HepG2 (cell line): ENCODE measurements around the gene CDC42EP5.

Source experiments
- CHCHD3 ChIP-seq: sonication (generic); formaldehyde crosslinking; IDR thresholded peaks from 2 replicates; pipeline ENCODE4 v1.8.0; 2022; ENCODE audit warnings: mild to moderate bottlenecking, missing genetic modification reagents, moderate library complexity
- HNRNPL ChIP-seq: fragments of 200-400 bp; formaldehyde crosslinking; IDR thresholded peaks from 2 replicates; pipeline ENCODE4 v1.6.1; 2017; ENCODE audit warnings: mild to moderate bottlenecking, low read depth, low read length
- IRF9 ChIP-seq: sonication (generic); formaldehyde crosslinking; IDR thresholded peaks from 2 replicates; pipeline ENCODE4 v1.8.0; 2022; ENCODE audit warnings: missing genetic modification reagents, mild to moderate bottlenecking, borderline replicate concordance
- JUND ChIP-seq: sonication (generic); formaldehyde crosslinking; IDR thresholded peaks from 2 replicates; pipeline ENCODE4 v1.8.0; 2022; ENCODE audit warnings: mild to moderate bottlenecking, missing genetic modification reagents
- MAX ChIP-seq: IDR thresholded peaks from 2 replicates; pipeline ENCODE4 v1.6.1; 2012; ENCODE audit warnings: inconsistent platforms
- PITX1 ChIP-seq: sonication (generic); formaldehyde crosslinking; IDR thresholded peaks from 2 replicates; pipeline ENCODE4 v1.5.1; 2020; ENCODE audit warnings: mild to moderate bottlenecking, missing genetic modification reagents
- POLR2AphosphoS5 ChIP-seq: IDR thresholded peaks from 2 replicates; pipeline ENCODE4 v1.6.1; 2012; ENCODE audit warnings: low read depth, low read length
- ZMYM3 ChIP-seq: sonication (generic); formaldehyde crosslinking; IDR thresholded peaks from 2 replicates; pipeline ENCODE4 v1.5.1; 2020; ENCODE audit warnings: mild to moderate bottlenecking, missing genetic modification reagents
- ZNF558 ChIP-seq: sonication (generic); formaldehyde crosslinking; IDR thresholded peaks from 2 replicates; pipeline ENCODE4 v1.9.0; 2022; ENCODE audit warnings: mild to moderate bottlenecking, missing genetic modification reagents, borderline replicate concordance
- TF ChIP-seq, protein P1 (sequence below): sonication (generic); formaldehyde crosslinking; IDR thresholded peaks from 2 replicates; pipeline ENCODE4 v1.8.1; 2023; ENCODE audit warnings: mild to moderate bottlenecking, missing genetic modification reagents, borderline replicate concordance
- TF ChIP-seq, protein P2 (sequence below): sonication (generic); formaldehyde crosslinking; IDR thresholded peaks from 2 replicates; pipeline ENCODE4 v1.5.0; 2020; ENCODE audit warnings: mild to moderate bottlenecking, missing genetic modification reagents, moderate library complexity
- TF ChIP-seq, protein P3 (sequence below): IDR thresholded peaks from 2 replicates; pipeline ENCODE4 v1.6.1; 2016; ENCODE audit warnings: mild to moderate bottlenecking, missing biosample characterization, missing genetic modification reagents
- TF ChIP-seq, protein P4 (sequence below): sonication (generic); formaldehyde crosslinking; conservative IDR thresholded peaks from 2 replicates; pipeline ENCODE4 v1.8.1; 2023; ENCODE audit warnings: missing genetic modification reagents

GRCh38 chr19:54434873-54435214, 38.3 kb downstream of the CDC42EP5 start:
- no peak for TF ChIP-seq PITX1 (CRISPR knock-in tag)
- no peak for TF ChIP-seq ZNF558
- no peak for TF ChIP-seq ZMYM3 (CRISPR knock-in tag)
- no peak for TF ChIP-seq HNRNPL
- TF ChIP-seq, protein P1, sequence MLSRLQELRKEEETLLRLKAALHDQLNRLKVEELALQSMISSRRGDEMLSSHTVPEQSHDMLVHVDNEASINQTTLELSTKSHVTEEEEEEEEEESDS (CRISPR knock-in tag) = no peak
- TF ChIP-seq, protein P2, sequence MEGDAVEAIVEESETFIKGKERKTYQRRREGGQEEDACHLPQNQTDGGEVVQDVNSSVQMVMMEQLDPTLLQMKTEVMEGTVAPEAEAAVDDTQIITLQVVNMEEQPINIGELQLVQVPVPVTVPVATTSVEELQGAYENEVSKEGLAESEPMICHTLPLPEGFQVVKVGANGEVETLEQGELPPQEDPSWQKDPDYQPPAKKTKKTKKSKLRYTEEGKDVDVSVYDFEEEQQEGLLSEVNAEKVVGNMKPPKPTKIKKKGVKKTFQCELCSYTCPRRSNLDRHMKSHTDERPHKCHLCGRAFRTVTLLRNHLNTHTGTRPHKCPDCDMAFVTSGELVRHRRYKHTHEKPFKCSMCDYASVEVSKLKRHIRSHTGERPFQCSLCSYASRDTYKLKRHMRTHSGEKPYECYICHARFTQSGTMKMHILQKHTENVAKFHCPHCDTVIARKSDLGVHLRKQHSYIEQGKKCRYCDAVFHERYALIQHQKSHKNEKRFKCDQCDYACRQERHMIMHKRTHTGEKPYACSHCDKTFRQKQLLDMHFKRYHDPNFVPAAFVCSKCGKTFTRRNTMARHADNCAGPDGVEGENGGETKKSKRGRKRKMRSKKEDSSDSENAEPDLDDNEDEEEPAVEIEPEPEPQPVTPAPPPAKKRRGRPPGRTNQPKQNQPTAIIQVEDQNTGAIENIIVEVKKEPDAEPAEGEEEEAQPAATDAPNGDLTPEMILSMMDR (CRISPR knock-in tag) = no peak
- no peak for TF ChIP-seq JUND (CRISPR knock-in tag)
- TF ChIP-seq POLR2AphosphoS5 = no peak
- TF ChIP-seq, protein P3, sequence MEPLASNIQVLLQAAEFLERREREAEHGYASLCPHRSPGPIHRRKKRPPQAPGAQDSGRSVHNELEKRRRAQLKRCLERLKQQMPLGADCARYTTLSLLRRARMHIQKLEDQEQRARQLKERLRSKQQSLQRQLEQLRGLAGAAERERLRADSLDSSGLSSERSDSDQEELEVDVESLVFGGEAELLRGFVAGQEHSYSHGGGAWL (CRISPR knock-in tag) = no peak
- TF ChIP-seq CHCHD3 (CRISPR knock-in tag) = no peak
- TF ChIP-seq IRF9 (CRISPR knock-in tag) = no peak
- TF ChIP-seq MAX = no peak
- TF ChIP-seq, protein P4, sequence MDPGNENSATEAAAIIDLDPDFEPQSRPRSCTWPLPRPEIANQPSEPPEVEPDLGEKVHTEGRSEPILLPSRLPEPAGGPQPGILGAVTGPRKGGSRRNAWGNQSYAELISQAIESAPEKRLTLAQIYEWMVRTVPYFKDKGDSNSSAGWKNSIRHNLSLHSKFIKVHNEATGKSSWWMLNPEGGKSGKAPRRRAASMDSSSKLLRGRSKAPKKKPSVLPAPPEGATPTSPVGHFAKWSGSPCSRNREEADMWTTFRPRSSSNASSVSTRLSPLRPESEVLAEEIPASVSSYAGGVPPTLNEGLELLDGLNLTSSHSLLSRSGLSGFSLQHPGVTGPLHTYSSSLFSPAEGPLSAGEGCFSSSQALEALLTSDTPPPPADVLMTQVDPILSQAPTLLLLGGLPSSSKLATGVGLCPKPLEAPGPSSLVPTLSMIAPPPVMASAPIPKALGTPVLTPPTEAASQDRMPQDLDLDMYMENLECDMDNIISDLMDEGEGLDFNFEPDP (CRISPR knock-in tag) = no peak
